ENCODE results near the gene CD300LF.

The CD300LF gene

DNA sequence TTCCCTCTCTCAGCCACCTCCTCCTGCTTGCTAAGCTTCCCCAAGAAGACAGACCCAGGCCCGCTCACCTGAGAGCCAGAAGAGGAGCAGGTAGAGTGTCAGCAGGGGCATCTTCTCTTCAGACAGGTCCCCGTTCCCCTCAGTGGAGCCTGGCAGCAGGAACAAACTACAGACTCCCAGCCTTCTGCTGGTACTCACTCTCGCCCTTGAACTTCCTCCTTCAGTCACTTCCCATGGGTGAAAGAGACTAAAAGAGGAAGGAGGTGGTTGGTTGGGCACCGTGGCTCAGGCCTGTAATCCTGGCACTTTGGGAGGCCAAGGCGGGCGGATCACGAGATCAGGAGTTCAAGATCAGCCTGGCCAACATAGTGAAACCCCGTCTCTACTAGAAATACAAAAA lies at the start of gene CD300LF:
Gene CD300LF (minus strand): TSS at position 168 of the 400 bp plus-strand sequence. CDS start 57 bp downstream, at position 111.
- peaks cover 27% of the 10 kb centered on the region for H3K4me1 ChIP-seq (ENCODE audit: control insufficient read depth, insufficient read depth, low read length)
- H3K9me3 ChIP-seq (ENCODE audit: control insufficient read depth, low read length): no peaks in the 10 kb centered on the region
- H3K36me3 ChIP-seq (ENCODE audit: control insufficient read depth, insufficient read depth, low read length): no peaks in the 10 kb centered on the region
- no peak within 1 kb of the TSS for H3K4me3 ChIP-seq (ENCODE audit: low read length)
- peaks cover 14% of the 10 kb centered on the region for H3K27me3 ChIP-seq (ENCODE audit: control insufficient read depth, insufficient read depth, low read length)
- H3K9ac ChIP-seq (ENCODE audit: low read length): no peak within 1 kb of the TSS

DNA sequence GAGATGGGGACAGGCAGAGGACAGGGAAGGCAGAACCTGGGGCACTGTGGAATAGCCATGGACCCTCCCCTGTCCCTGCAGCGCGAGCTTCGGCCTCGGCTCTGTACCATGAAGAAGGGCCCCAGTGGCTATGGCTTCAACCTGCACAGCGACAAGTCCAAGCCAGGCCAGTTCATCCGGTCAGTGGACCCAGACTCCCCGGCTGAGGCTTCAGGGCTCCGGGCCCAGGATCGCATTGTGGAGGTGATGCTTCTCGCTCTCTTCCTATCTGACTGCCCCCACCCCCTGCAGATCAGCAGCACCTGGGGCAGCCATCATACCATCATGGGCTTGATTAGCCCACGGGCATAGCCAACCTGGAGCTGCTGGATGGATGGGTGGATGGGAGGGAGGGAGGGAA lies 49.2 kb upstream of the CD300LF start:
- H3K9ac ChIP-seq (ENCODE audit: low read length): no peak overlapping the region

DNA sequence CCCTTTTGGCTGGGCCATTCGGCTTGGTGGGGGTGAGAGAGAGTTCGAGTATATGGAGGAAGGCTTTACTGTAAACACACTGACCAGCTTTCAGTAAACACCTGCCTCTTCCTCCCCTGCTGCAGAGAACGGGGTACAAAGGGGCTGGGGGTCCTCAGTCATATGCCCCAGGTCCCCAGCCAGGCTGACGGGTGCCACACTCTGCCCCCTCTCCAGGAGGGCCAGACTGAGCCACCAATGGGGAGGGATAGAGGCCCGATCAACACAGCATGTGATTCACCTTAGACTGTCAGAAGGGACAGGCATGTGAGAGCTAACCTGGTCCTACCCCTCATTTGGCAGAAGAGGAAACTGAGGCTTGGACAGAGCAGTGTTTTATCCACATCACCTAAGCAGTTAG lies 48.7 kb upstream of the CD300LF start:
- H3K4me3 ChIP-seq (ENCODE audit: low read length): no peak overlapping the region
- H3K27me3 ChIP-seq (ENCODE audit: control insufficient read depth, insufficient read depth, low read length): no peaks in the 10 kb centered on the region
- H3K36me3 ChIP-seq (ENCODE audit: control insufficient read depth, insufficient read depth, low read length): peaks cover 8% of the 10 kb centered on the region
- H3K4me1 ChIP-seq (ENCODE audit: control insufficient read depth, insufficient read depth, low read length): peaks cover 76% of the 10 kb centered on the region
- no peak overlapping the region for H3K9ac ChIP-seq (ENCODE audit: low read length)
- H3K9me3 ChIP-seq (ENCODE audit: control insufficient read depth, low read length): no peaks in the 10 kb centered on the region

More for the DNA sequence above, 49.2 kb upstream of the CD300LF start:
- no peaks in the 10 kb centered on the region for H3K9me3 ChIP-seq (ENCODE audit: control insufficient read depth, low read length)
- peaks cover 8% of the 10 kb centered on the region for H3K36me3 ChIP-seq (ENCODE audit: control insufficient read depth, insufficient read depth, low read length)
- no peak overlapping the region for H3K4me3 ChIP-seq (ENCODE audit: low read length)
- no peaks in the 10 kb centered on the region for H3K27me3 ChIP-seq (ENCODE audit: control insufficient read depth, insufficient read depth, low read length)
- H3K4me1 ChIP-seq (ENCODE audit: control insufficient read depth, insufficient read depth, low read length): peaks cover 71% of the 10 kb centered on the region

DNA sequence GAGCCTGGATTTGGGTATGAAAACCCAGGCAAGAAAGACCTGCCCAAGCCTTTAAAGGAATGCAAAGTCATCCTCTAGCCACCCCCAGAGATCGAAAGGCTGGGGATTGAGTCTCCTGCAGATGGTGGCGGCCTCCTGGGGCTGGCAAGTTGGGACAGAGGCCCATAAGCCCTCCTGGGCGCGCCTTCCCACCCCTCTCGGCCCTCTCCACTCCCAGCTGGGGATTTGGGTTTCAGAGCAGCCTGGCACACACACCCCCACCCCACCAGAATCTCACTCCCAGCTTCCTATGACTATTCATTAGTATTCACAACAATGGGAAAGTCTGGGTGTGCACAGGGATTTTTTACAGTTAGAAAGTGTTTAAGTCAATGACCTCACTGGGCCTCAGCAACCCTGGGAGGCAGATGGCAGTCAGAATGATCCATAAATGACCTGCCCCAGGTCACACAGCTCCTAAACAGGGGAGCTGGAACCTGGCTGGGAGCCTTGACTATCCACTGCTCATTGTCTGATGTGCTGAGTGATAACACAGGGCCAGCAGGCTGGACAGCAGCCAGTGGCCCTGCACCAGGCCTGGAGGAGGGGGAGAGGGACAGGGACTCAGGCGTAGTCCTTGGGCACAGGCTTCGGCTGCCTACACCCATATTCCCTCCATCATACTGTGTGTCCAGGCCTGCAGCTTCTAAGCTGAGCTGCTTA lies 47.8 kb upstream of the CD300LF start:
- Histone ChIP-seq H3K4me3 (ENCODE audit: low read length) (no peak overlapping the region), H3K27me3 (ENCODE audit: control insufficient read depth, insufficient read depth, low read length) (no peaks in the 10 kb centered on the region), H3K4me1 (ENCODE audit: control insufficient read depth, insufficient read depth, low read length) (peaks cover 76% of the 10 kb centered on the region), H3K36me3 (ENCODE audit: control insufficient read depth, insufficient read depth, low read length) (peaks cover 8% of the 10 kb centered on the region), H3K9me3 (ENCODE audit: control insufficient read depth, low read length) (no peaks in the 10 kb centered on the region), H3K9ac (ENCODE audit: low read length) (peak overlapping the region; percentile 9)

- H3K27me3 ChIP-seq (ENCODE audit: control insufficient read depth, insufficient read depth, low read length): no peaks in the 10 kb centered on the region
- H3K9ac ChIP-seq (ENCODE audit: low read length): peak overlapping the region; percentile 9
- no peaks in the 10 kb centered on the region for H3K9me3 ChIP-seq (ENCODE audit: control insufficient read depth, low read length)
- peaks cover 8% of the 10 kb centered on the region for H3K36me3 ChIP-seq (ENCODE audit: control insufficient read depth, insufficient read depth, low read length)
- no peak overlapping the region for H3K4me3 ChIP-seq (ENCODE audit: low read length)
- H3K4me1 ChIP-seq (ENCODE audit: control insufficient read depth, insufficient read depth, low read length): peaks cover 79% of the 10 kb centered on the region
Measured at GRCh38 chr17:74759941-74760340, 47.2 kb upstream of the CD300LF start.

- H3K4me1 ChIP-seq (ENCODE audit: control insufficient read depth, insufficient read depth, low read length): peaks cover 79% of the 10 kb centered on the region
Measured at GRCh38 chr17:74759243-74759801, 46.6 kb upstream of the CD300LF start.

DNA sequence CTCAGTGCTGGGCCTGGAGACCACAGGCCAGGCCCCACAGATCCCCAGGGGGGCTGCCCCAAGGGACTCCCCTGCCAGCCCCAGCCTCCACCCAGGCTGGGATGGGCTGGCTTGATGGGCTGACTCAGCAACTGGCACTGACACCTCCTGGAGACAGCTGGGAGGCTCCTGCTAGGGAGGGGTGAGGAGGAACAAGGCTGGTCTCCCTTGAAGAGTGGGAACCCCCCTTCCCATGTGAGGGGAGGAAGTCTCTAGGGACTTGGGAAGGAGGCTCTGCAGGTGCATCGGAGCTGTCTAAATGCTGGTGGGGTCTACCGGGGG lies 46.1 kb upstream of the CD300LF start:
- peak overlapping the region; percentile 1 for H3K4me3 ChIP-seq (ENCODE audit: low read length)
- peaks cover 74% of the 10 kb centered on the region for H3K4me1 ChIP-seq (ENCODE audit: control insufficient read depth, insufficient read depth, low read length)
- H3K36me3 ChIP-seq (ENCODE audit: control insufficient read depth, insufficient read depth, low read length): peaks cover 8% of the 10 kb centered on the region
- no peaks in the 10 kb centered on the region for H3K27me3 ChIP-seq (ENCODE audit: control insufficient read depth, insufficient read depth, low read length)
- no peak overlapping the region for H3K9ac ChIP-seq (ENCODE audit: low read length)
- no peaks in the 10 kb centered on the region for H3K9me3 ChIP-seq (ENCODE audit: control insufficient read depth, low read length)

More at GRCh38 chr17:74759243-74759801, 46.6 kb upstream of the CD300LF start:
- Histone ChIP-seq H3K27me3 (ENCODE audit: control insufficient read depth, insufficient read depth, low read length) (no peaks in the 10 kb centered on the region), H3K9me3 (ENCODE audit: control insufficient read depth, low read length) (no peaks in the 10 kb centered on the region), H3K4me3 (ENCODE audit: low read length) (no peak overlapping the region), H3K9ac (ENCODE audit: low read length) (peak overlapping the region; percentile 9), H3K36me3 (ENCODE audit: control insufficient read depth, insufficient read depth, low read length) (peaks cover 8% of the 10 kb centered on the region)

DNA sequence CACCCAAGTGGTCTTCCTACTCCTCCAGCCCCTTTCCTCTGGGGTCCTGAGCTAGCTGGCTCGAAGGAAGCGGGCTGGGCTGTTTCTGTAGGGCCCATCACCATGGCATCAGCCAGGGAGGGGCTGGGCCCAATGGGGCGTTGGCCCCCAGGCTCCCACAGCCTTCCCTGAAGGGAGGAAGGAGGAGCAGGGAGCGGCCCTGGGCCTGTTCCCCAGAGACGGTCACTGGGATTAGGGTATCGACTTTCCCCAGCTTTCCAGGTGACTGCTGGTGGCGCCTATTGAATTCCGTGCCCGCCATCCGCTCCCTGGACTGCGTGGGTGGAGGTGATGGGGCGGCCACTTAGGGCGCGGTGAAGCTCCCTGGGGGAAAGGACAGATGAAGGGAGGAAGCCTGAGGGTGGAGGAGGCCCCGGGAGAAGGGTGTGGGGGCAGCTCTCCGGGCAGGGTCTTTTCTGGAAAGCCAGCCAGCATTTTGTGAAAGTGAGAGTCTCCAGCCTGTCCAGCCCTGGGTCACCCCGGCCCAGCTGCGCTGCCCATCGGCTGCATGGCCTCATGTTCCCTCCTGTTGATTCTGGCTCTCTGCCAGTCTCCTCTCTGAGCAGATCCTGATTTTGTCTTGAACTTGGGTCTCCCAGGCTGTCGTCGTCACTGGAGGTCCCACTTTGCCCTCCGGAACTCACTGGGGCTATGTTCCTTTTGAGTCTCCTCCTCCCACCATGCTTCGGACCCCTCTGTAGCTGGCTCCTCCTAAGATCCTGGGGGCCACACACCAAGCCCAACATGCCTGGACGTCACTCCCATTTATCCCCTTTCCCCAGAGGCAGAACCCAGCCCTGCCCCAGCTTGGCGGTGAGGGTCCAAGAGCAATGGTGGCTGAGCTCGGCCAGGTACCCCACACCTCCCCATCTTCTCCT lies 45.5 kb upstream of the CD300LF start:
- Histone ChIP-seq H3K27me3 (ENCODE audit: control insufficient read depth, insufficient read depth, low read length) (no peaks in the 10 kb centered on the region), H3K36me3 (ENCODE audit: control insufficient read depth, insufficient read depth, low read length) (peaks cover 8% of the 10 kb centered on the region), H3K9me3 (ENCODE audit: control insufficient read depth, low read length) (no peaks in the 10 kb centered on the region), H3K4me3 (ENCODE audit: low read length) (peak overlapping the region; percentile 1), H3K4me1 (ENCODE audit: control insufficient read depth, insufficient read depth, low read length) (peaks cover 72% of the 10 kb centered on the region), H3K9ac (ENCODE audit: low read length) (peak overlapping the region; percentile 4)

GRCh38 chr17:74757502-74757901 lies 44.8 kb upstream of the CD300LF start:
- Histone ChIP-seq H3K9ac (ENCODE audit: low read length) (peak overlapping the region; percentile 4), H3K4me1 (ENCODE audit: control insufficient read depth, insufficient read depth, low read length) (peaks cover 72% of the 10 kb centered on the region), H3K9me3 (ENCODE audit: control insufficient read depth, low read length) (no peaks in the 10 kb centered on the region), H3K27me3 (ENCODE audit: control insufficient read depth, insufficient read depth, low read length) (no peaks in the 10 kb centered on the region), H3K36me3 (ENCODE audit: control insufficient read depth, insufficient read depth, low read length) (peaks cover 8% of the 10 kb centered on the region), H3K4me3 (ENCODE audit: low read length) (no peak overlapping the region)

DNA sequence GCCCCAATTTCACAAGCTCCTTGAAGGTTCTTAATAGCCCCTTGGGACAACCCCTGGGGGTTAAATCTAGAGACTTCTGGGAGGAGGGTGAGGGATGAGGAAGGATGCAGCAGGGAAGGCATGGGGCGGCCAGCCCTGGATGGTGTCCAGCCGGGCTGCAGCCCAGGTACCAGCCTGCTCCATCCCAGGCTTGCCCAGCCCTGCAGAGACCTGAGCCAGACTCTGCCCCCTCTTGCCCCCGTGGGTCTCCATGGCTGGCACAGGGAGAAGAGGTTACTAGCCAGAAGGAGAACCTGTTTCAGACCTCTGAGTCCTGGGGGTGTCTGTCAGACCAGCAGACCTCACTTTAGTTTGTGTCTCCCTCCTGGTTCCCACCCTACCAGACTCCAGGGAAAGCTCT lies 44.2 kb upstream of the CD300LF start:
- Histone ChIP-seq H3K36me3 (ENCODE audit: control insufficient read depth, insufficient read depth, low read length) (peaks cover 7% of the 10 kb centered on the region), H3K4me3 (ENCODE audit: low read length) (no peak overlapping the region), H3K4me1 (ENCODE audit: control insufficient read depth, insufficient read depth, low read length) (peaks cover 72% of the 10 kb centered on the region), H3K9me3 (ENCODE audit: control insufficient read depth, low read length) (no peaks in the 10 kb centered on the region), H3K9ac (ENCODE audit: low read length) (no peak overlapping the region), H3K27me3 (ENCODE audit: control insufficient read depth, insufficient read depth, low read length) (no peaks in the 10 kb centered on the region)

GRCh38 chr17:74755533-74755932 lies 42.8 kb upstream of the CD300LF start:
- Histone ChIP-seq H3K9me3 (ENCODE audit: control insufficient read depth, low read length) (no peaks in the 10 kb centered on the region), H3K27me3 (ENCODE audit: control insufficient read depth, insufficient read depth, low read length) (no peaks in the 10 kb centered on the region), H3K4me1 (ENCODE audit: control insufficient read depth, insufficient read depth, low read length) (peaks cover 75% of the 10 kb centered on the region), H3K36me3 (ENCODE audit: control insufficient read depth, insufficient read depth, low read length) (no peaks in the 10 kb centered on the region), H3K4me3 (ENCODE audit: low read length) (no peak overlapping the region), H3K9ac (ENCODE audit: low read length) (no peak overlapping the region)

DNA sequence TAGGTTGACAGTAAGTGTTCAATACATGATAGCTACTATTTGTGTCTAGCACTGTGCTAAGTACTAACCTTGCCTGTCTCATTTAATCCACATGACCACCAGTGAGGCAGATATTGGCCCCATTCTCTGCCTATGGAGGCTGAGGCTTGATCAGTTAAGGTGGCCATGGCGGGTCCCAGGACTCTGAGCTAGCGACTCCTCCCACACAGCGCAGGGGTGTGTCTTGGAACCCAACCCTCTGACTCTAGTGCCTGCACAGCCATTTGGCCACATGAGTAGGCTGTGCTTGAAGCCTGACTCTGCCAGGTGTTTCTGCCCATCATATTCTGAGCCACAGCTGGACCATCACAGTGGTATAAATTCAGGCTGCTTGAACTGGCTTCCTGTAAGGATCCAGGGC lies 42.1 kb upstream of the CD300LF start:
- H3K9me3 ChIP-seq (ENCODE audit: control insufficient read depth, low read length): no peaks in the 10 kb centered on the region
- H3K27me3 ChIP-seq (ENCODE audit: control insufficient read depth, insufficient read depth, low read length): no peaks in the 10 kb centered on the region
- no peak overlapping the region for H3K4me3 ChIP-seq (ENCODE audit: low read length)
- no peaks in the 10 kb centered on the region for H3K36me3 ChIP-seq (ENCODE audit: control insufficient read depth, insufficient read depth, low read length)
- H3K9ac ChIP-seq (ENCODE audit: low read length): no peak overlapping the region
- peaks cover 68% of the 10 kb centered on the region for H3K4me1 ChIP-seq (ENCODE audit: control insufficient read depth, insufficient read depth, low read length)

Data from mucosa of stomach (tissue), 1 donor.